ENCODE measurements around the gene PAQR5.
"Not testable (repeated sequence)": the region's sequence is repeated elsewhere in the genome, so short reads cannot be mapped to it uniquely, and the experiment has no call there.

Gene PAQR5

DNA sequence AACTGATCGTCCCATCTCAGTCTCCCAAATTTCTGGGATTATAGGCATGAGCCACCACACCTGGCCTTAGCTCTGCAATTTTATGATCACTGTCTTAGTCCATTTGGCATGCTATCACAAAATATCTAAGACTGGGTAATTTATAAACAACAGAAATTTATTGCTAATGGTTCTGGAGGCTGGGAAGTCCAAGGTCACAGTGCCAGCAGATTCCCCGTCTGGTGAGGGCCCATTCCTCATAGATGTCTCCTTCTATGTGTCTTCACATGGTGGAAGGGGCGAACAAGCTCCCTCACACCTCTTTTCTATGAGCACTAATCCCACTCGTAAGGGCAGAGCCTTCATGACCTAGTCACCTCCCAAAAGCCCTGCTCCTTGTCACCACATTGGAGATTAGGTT lies 60.1 kb downstream of the PAQR5 start:
- no peak for DNase-seq

DNA sequence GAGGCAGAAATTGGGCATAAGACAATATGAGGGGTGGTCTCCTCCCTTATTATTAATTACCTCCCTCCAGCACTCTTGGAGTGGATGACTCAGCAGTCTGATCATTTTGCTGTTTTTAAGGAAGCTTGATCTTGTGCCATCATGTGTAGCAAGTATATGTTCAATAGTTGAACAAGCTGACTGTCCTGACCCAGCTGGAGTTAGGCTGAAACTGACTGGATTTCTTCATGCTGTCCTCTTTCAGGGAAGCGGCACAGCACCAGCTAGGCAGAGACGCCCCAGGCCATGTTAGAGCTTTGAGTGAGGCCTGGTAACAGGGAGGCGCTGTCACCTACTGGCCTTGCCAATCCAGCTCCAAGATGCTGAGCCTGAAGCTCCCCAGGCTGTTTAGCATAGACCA lies 61.0 kb downstream of the PAQR5 start:
- no peak for DNase-seq

DNA sequence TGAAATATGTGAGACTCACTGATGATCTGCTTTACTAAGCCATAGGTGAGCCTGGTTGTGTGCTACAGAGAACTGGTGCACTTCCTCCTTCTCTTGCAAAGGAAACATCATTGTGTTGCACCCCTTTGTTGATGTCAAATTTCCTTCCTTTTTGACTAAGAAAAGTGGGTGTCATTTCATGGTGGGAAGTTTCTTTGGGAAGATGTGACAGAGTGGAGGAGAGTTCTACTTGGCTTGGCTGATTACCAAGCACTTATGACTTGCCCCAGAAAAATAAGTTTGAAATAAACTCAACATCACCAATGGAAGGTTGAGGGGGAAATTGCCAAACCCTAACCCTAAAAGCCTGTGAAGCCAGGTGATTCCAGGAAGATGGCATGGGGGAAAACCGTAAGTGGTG lies 61.9 kb downstream of the PAQR5 start:
- DNase-seq = no peak

DNA sequence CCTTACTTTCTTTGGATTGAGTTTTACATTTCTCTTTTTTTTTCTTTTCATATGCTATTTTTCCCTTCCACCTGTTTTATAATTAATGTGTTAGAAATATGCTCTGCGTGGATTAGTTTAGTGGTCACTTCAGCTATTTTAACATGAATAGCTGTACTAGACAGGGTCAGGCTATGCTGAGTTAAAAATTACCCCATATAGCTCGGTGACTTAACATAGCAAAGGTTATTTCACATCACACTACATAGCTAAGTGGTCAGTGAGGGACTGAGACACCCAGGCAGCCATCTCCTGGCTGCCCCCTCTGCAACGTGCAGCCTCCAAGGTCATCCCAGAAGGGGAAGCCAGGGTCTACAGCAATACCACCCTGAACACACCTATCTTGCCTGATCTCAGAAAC lies 68.5 kb downstream of the PAQR5 start:
- no peak for DNase-seq

DNA sequence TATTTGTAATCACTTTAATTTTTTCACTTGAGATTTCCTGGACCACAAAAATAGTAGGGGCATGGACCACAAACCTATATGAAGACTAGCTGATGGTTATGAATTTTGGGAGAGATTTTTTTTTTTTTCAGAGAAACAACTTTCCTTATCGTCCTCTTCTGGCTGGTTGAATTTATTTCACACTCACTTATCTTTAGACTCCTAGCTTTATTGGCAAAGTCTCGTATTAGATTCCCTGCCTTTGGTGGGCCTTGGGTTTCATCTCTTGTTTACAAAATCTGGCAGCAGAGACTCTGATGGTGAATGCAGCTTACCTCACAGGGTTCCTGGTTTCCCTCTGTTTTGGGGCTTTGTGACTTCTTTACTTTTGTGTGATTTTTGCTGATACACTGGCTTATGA lies 70.9 kb downstream of the PAQR5 start:
- DNase-seq = no peak

DNA sequence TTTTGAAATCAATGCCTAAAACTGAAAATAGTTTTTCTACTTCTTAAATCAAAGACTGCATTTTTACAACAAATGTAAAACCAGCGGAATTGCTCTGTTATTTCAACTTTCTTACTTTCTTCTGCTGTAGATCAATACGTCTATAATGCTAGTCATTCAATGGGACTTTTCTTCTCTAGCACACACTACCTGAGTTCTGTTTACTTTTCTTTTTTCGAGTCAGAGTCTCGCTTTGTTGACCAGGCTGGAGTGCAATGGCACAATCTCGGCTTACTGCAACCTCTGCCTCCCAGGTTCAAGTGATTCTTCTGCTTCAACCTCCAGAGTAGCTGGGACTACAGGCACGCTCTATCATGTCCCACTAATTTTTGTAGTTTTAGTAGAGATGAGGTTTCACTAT lies 74.7 kb downstream of the PAQR5 start:
- no peak for DNase-seq

DNA sequence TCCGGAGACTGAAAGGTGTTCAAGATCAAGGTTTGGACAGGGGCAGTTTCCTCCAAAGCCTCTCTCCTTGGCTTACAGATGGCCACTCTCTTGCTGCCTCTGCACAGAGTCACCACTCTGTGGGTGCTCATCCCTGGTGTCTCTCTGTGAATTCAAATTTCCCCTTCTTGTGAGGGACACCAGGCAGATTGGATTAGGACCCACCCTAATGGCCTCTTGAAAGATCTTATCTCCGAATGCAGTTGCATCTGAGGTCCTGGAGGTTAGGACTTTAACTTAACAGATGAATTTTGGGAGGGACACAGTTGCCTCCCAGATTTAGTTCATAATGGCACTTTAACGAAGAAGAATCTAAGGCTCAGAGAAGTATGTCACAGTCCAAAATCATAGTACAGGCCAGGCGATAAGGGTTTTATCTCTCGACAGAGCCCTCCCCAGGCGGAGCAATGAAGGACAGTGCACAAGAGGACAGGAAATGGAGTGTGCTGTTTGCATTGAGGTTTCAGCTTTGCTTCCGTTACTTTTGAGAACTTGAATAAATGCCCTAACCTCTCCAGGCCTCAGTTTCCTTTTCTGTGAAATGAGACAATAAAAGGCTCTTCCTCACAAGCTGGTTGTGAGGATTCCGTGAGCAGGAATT lies 76.6 kb downstream of the PAQR5 start:
- no peak for DNase-seq

DNA sequence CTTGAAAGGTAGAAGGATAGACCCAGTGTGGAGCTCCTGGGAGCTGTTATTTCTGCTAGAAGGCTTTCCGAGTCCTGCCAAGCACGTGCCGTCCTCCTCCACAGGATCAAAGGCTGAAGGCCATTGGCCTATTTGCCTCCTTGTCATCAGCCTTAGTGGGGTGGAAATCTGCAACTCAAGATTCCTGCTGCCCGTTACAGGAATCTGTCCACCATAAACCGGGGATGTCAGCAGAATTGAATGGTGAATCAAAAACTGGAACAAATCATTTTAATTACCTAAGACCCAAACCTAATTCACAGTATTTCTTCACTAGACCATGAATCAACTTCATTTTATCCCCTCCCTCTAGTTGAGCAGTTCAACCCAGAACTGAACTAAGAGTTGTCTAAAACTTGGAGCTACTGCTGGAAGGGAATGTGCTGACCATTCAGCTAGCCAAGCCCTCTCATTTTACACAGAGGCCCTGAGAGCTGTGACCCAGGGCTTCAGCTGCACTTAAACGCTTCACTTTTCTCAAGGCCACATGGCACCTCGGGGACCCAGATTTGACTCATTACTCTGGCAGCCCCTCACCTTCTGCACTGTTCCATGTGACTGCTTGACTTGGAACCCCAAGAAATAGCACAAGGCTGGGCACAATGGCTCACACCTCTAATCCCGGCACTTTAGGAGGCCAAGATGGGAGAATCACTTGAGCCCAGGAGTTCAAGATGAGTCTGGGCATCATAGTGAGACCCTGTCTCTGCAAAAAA lies 78.7 kb downstream of the PAQR5 start:
- no peak for DNase-seq

DNA sequence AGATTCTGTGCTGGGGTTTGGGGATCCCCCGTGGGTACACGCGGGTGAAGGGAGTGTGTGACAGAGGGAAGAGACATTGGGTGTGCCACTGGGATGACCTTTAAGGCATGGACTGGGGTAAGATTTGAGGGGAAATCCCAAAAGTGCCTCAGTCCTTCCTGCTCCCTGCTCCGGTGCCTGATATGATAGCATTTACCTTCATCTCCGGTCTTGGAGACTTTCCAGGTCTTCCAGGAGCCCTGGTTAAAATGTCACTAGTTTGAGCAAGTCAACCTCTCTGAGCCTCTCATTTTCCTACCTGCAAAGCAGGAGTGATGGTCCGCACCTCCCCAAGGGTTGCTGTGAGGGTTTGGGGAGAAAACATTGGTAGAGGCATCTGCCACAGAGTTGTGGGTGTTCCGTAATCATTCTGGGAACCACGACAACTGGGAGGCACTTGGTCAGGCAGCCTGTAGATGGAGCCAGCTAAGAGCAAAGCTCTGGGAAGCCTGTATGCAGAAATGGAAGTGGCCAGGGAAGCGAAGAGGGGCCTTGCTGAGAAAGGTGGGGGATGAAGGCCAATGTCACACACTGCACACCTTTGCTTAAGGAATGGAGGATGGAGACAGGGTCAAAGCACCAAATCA lies 81.5 kb downstream of the PAQR5 start:
- DNase-seq = no peak

DNA sequence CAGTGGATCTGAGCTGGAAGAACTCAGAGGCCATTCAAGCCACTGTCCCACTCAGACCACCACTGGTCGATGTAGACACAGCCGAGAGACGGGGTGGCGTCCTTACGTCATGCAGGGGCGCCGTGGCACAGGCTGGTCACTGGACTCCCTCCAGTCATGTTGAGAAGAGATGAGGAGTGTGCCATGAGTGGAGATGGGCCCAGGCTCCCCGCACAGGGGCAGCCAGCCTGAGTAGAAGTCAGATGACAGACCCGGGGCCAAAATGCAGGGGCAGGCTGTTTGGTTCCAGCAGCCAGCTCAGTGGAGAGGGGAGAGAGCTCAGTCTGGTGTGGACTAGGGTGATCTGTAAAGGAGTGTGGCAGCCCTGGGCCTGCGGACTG lies 82.0 kb downstream of the PAQR5 start:
- DNase-seq = no peak

DNA sequence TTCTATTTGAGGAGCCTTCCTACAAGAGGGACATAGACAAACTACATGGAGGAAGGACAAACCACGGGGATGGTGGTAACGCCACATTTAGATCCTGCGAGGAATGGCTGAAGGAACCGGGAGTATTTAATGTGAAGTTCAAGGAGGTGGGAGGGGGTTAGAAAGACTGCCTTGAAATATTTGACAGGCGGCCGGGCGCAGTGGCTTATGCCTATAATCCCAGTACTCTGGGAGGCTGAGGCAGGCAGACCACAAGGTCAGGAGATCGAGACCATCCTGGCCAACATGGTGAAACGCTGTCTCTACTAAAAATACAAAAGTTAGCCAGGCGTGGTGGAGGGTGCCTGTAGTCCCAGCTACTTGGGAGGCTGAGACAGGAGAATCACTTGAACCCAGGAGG lies 83.5 kb downstream of the PAQR5 start:
- DNase-seq = not testable (repeated sequence)

DNA sequence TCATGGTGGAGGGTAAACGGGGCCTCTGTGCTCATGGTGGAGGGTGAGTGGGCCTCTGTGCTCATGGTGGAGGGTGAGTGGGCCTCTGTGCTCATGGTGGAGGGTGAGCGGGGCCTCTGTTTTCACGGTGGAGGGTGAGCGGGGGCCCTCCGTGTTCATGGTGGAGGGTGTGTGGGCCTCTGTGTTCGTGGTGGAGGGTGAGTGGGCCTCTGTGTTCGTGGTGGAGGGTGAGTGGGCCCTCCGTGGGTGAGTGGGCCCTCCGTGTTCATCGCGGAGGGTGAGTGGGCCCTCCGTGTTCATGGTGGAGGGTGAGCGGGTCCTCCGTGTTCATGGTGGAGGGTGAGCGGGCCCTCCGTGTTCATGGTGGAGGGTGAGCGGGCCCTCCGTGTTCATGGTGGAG lies 85.4 kb downstream of the PAQR5 start:
- DNase-seq = not testable (repeated sequence)

DNA sequence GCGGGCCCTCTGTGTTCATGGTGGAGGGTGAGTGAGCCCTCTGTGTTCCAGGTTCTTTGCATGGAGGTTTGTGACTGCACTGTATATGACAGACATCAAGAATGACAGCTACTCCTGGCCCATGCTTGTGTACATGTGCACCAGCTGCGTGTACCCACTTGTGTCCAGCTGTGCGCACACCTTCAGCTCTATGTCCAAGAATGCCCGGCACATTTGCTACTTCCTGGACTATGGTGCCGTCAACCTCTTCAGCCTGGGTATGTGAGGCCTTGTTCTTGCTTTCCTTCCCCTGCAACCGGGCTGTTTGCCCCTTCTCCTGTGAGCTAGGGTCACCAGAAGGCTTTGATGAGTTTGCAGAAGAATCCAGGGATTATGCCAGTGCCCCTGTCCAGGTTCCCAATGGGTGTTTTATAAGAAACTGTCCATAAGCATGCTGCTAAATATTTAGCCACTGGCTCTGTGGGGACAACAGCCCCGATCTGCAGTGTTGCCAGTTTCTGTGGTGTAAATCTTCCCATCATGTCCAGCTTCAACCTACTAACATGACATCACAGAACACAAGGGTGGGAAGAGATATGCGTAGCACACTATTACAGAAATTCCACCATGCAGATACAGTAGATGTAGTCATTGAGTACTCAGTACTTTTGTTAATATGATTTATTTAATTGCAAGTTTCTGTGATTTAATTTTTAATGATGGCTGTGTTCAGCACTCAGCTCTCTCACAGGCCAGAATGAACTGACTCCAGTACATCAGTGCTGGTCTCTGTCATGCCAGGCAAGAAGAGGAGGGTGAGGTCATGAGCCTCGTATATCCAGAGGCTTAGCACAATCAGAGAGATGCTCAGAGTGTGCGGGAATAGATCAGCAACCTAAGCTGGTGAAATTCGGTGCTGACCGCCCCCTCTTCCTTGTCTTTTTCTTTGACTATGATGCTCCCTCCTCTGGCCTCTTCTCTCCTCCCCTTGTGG lies 86.2 kb downstream of the PAQR5 start:
- DNase-seq = no peak

DNA sequence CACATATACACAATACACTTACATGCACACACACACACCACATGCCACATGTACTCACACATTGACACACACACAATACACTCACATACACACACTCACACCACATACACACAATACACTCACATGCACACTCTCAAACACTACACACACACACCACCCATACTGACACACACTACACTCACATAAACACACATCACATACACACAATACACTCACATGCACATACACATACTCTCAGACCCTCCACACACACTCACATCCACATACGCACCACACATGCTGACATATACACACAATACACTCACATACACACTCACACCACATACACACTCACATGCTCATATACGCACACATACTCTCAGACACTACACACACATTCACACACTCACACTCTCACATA lies 87.1 kb downstream of the PAQR5 start:
- no peak for DNase-seq

DNA sequence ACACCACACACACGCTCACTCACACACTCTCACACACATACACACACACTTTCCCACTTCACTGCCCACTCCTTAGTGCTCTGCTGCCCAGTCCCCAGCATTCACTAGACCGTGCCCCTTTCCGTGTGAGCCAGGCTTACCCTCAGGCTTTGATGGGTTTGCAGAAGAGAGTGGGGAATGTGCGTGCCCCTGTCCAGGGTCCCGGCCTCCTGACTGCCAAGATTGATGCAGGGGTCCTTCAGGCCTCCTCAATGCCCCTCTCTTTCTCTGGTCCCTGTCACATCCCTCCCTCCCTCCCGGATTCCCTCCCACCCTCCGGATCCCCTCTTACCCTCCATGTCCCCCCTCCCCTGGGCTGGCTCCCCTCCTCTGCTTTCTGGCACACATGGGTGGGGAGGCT lies 87.6 kb downstream of the PAQR5 start:
- DNase-seq = no peak

DNA sequence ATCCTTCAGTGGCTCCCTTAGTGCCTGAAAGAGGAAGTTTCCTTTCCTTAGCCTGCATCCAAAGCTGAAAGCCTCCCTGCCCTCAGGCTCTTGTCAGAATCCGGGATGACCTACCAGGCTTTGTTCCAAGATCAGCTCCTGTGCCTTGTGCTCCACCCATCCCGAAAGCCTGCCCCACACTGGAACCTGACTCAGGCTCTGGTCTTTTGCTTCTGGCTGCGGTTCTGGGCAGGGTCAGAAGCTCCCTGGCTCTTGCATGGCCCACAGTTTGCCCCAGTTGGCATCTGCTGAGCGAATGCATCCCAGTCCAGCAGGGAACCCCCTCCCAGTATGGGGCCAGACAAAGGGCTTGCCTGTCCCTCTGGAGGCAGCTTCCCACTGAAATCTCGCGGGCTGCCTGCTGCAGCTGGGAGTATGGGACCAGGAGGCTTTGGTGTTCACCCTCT lies 89.6 kb downstream of the PAQR5 start:
- no peak for DNase-seq

DNA sequence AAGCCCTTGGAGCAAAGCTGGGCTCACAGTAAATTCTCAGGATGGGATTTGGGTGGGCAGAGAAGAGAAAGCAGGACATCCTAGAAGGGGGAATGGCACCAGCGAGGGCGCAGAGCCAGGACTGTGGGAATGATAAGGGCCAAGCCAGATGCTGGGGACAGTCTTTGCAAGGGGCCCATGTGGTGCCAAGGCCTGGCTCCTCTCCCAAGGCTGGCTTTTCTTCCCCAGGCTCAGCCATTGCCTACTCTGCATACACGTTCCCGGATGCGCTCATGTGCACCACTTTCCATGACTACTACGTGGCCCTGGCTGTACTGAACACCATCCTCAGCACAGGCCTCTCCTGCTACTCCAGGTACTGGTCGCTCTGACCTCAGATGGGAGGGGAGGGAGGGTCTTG lies 90.7 kb downstream of the PAQR5 start:
- no peak for DNase-seq

DNA sequence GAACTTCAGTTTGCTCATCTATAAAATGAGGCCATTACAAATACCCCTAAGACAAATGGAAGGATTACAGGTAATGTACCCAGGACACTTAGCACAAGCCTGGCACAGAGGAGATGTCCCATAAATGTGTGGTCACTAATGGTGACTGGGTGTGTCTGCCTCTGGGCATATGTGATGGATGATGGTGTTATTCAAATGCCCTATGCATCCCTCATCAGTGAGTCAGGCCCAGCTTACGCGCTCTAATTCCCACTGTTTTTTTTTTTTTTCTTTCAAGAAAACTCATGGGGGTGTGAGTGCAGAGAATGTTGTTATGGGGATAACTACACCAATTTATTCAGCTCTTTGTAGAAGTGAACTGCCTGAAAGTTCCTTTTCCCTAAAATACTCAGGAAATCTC lies 91.9 kb downstream of the PAQR5 start:
- no peak for DNase-seq

DNA sequence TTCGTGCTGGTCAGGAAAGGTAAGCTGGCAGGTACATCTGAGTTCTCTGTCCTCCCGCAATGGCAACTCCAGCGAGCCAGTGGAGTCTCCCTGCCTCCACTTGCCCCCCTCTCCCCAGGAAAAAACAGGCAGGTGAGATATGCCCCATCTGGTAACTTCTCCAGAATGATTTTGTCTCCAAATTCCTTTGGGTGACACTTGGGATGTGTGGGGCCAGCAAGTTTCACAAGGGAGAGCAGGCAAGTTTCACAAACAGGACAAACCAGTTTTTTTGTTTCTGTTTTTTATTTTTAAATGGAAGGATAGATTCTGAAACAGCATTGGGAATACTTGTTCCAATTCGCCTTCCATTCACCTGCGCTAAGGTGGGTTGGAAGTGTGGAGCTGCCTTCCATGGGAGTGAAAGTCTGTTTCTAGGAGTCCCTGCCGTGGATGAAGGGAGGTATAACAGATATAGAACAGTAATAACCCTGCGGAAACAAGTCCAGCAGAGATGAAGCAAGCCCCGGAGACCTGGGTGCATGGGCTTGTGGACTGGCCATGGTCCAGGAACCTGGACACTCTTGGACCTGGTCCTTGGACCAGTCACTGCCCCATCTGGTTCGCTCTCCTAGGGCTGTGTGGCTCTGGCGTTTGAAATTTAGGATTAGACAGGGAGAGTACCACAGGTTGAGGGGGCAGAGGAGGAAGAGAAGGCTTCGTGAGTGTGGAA lies 92.5 kb downstream of the PAQR5 start:
- DNase-seq = no peak

DNA sequence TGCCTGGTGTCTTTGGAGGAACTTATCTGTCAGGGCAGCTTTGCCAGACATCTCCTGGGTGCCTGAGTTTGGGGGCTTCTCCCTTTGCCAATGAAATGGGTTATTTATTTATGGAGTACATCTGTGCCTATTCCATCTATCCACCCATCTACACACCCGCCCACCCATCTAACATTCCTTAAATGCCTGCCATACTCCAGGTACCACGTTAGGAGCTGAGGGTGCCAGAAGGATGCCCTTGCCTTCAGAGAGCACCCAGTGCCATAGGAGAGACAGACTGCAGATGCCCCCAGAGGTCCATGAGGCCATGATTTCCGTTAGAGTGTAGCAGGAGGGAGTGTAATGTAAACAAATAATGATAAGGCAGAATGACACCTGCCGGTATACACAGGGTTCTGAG lies 93.6 kb downstream of the PAQR5 start:
- no peak for DNase-seq

DNA sequence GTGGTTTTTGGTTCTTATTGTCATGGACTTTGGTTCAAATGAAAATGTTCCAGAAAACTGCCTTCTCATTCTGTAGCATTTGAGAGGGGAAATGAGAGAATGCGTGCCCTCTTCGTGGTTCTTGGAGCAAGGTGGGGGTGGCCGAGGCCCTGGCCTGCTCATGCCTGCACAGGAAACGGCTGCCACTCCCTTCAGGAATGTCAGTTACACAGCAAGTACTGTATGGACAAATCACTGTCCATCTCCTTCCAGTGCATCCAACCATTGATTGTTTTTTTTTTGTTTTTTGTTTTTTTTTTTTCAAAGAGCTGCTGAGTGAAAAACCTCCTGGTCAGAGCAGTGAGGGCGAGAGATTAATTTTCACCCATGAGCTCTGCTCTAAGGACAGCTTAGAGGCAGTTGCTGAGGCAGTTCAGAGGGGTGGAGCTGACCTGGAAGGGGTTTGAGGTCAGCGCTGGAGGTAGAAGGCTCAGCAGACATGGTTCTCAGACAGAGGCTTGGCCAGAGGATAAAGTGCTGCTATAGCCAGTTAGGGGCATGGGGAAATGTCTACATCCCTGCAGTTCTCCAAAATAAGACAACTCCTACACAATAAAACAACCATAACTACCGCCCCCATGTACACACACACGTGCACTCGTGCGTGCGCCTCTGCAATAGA lies 95.2 kb downstream of the PAQR5 start:
- DNase-seq = no peak
